ENCODE data around the gene GATD1. TPM values are rescaled to one million over a fixed set of nuclear protein-coding genes. Genes with fewer than 3 reads are reported as not detected.

GATD1 gene
- polyA plus RNA-seq, 1 experiment, result 37.9 TPM

- CTCF ChIA-PET, result interaction anchor here (1.6 kb wide), 1 partner anchor 11 kb away, joined by 6 read pairs; no protein-coding TSS in a partner anchor
- DNase-seq (ENCODE audit: low read depth), result no peak
- no peaks in the 10 kb centered on the region for H3K27me3 ChIP-seq (ENCODE audit: control insufficient read depth, insufficient read depth, low read length)
- POLR2A ChIA-PET, result interaction anchor here (0.6 kb wide), 1 partner anchor 35 kb away, joined by 3 read pairs; no protein-coding TSS in a partner anchor
- H3K36me3 ChIP-seq (ENCODE audit: control insufficient read depth, insufficient read depth, low read length), result peaks cover 4% of the 10 kb centered on the region
- TF ChIP-seq CTCF (IDR thresholded peaks at IDR 0.05; ENCODE audit: insufficient read depth, low read depth, low read length), result no peak
- no peak overlapping the region for H3K4me3 ChIP-seq (ENCODE audit: low read depth, low read length)
Observed at GRCh38 chr11:794013-794765, 16.9 kb upstream of the GATD1 start.

GRCh38 chr11:793556-793955 lies 16.3 kb upstream of the GATD1 start:
- POLR2A ChIA-PET, result no interaction called here

GRCh38 chr11:792873-793272 lies 15.6 kb upstream of the GATD1 start:
- Histone ChIP-seq H3K4me3 (ENCODE audit: low read depth, low read length) (no peak overlapping the region), H3K27me3 (ENCODE audit: control insufficient read depth, insufficient read depth, low read length) (no peaks in the 10 kb centered on the region), H3K36me3 (ENCODE audit: control insufficient read depth, insufficient read depth, low read length) (peaks cover 2% of the 10 kb centered on the region)
- no peak for TF ChIP-seq CTCF (IDR thresholded peaks at IDR 0.05; ENCODE audit: insufficient read depth, low read depth, low read length)
- ChIA-PET CTCF (no interaction called here), POLR2A (no interaction called here)
- no peak for DNase-seq (ENCODE audit: low read depth)

More at GRCh38 chr11:793556-793955, 16.3 kb upstream of the GATD1 start:
- H3K36me3 ChIP-seq (ENCODE audit: control insufficient read depth, insufficient read depth, low read length), result peaks cover 2% of the 10 kb centered on the region
- CTCF ChIA-PET, result interaction anchor here (1.6 kb wide), 1 partner anchor 10 kb away, joined by 6 read pairs; no protein-coding TSS in a partner anchor
- TF ChIP-seq CTCF (IDR thresholded peaks at IDR 0.05; ENCODE audit: insufficient read depth, low read depth, low read length), result no peak
- no peak for DNase-seq (ENCODE audit: low read depth)
- H3K4me3 ChIP-seq (ENCODE audit: low read depth, low read length), result no peak overlapping the region
- H3K27me3 ChIP-seq (ENCODE audit: control insufficient read depth, insufficient read depth, low read length), result no peaks in the 10 kb centered on the region

GRCh38 chr11:792535-792821 lies 15.2 kb upstream of the GATD1 start:
- H3K4me3 ChIP-seq (ENCODE audit: low read depth, low read length), result no peak overlapping the region
- ChIA-PET POLR2A (no interaction called here), CTCF (no interaction called here)
- no peak for TF ChIP-seq CTCF (IDR thresholded peaks at IDR 0.05; ENCODE audit: insufficient read depth, low read depth, low read length)
- no peaks in the 10 kb centered on the region for H3K27me3 ChIP-seq (ENCODE audit: control insufficient read depth, insufficient read depth, low read length)
- no peak for DNase-seq (ENCODE audit: low read depth)
- H3K36me3 ChIP-seq (ENCODE audit: control insufficient read depth, insufficient read depth, low read length), result peaks cover 2% of the 10 kb centered on the region

- ChIA-PET CTCF (no interaction called here), POLR2A (no interaction called here)
- no peak for DNase-seq (ENCODE audit: low read depth)
- TF ChIP-seq CTCF (IDR thresholded peaks at IDR 0.05; ENCODE audit: insufficient read depth, low read depth, low read length), result no peak
- Histone ChIP-seq H3K36me3 (ENCODE audit: control insufficient read depth, insufficient read depth, low read length) (peaks cover 2% of the 10 kb centered on the region), H3K27me3 (ENCODE audit: control insufficient read depth, insufficient read depth, low read length) (no peaks in the 10 kb centered on the region), H3K4me3 (ENCODE audit: low read depth, low read length) (no peak overlapping the region)
Observed at GRCh38 chr11:791658-792534, 14.6 kb upstream of the GATD1 start.

Measured in BJ (cell line).